Activated CD8-positive, alpha-beta memory T cell treated with anti-CD3 and anti-CD28 coated beads for 4 hours (primary cell): ENCODE measurements around the gene KIF3A.

Experiments
- DNase-seq, 2 donors: peaks; one replicate each; pipeline ENCODE4 v3.0.0-alpha.2; 2020; ENCODE audit warnings: low read depth in 2 of 2

The KIF3A gene

DNA sequence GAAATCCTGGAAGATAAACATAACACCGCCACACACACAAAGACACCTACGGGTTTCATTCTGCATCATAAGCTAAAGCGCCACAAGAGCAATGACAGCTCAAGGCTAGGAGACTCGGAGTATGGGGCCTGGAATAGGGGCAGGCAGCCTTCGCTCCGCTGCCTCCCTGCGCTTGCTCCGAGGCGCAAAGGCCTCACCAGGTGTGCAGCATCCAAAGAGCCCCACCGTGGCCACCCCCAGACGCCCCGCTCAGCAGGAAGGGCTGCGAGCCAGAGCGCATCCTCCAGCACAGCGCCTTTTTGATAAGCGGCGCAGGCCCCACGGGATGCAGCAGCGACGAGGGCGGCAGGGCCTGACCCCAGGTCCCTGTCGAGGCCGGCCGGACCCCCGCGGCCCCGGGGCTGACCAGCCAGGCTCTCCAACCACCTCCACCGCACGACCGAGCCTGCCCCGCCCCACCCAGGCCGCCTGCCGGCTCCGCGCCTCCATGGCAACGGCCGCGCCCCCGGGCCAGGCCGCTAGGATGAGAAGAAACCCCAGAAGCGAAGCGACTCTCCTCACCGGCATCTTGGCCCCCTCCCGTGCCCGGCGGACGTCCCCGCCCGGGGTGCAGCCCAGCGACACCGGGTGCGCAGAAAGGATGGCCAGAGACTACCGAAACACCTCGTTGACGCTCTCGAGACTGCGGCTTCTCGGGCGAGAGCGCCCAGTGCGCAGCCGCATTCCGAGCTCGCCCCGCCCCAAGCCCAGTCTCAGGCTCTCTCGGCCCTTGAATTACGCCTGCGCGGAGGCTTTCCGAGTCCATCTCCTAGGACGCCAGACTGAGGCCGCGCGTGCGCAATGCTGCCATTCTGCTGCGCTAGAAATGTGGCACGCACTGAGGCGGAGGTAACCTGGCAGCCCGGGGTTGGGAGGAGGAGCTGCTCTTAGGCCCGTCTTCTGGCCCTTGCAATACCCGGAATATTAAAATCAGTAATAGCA is at the start of gene KIF3A:
TSS of gene KIF3A (minus strand) at position 694 of the 981 bp plus-strand sequence. CDS start at position 567, 127 bp downstream.
- DNase-seq: peak; percentile 97 to 98

- no peak for DNase-seq
These were observed 49.7 kb upstream of the KIF3A start for GRCh38 chr5:132787076-132787475.

- DNase-seq: no peak
These were observed 48.5 kb upstream of the KIF3A start for GRCh38 chr5:132785864-132786263.

DNA sequence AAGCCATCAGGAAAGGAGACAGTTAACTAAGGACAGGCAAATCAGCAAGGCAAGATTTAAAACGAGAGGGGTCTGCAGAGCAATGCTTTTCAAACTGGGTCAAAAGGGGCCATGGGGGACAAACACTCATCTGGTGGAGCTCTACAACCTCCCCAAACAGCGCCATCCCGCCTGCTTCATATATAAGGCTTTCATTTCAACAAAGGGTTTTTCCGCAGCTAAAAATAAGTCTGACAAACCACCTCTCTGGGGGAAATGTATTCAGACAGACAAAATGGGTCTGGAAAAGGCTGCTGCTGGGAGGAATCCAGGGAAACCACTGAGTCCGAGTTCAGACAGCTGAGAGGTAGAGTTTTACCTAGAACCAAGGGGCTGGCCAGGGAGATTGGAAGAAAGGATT is 48.0 kb upstream of the KIF3A start:
- no peak for DNase-seq

DNA sequence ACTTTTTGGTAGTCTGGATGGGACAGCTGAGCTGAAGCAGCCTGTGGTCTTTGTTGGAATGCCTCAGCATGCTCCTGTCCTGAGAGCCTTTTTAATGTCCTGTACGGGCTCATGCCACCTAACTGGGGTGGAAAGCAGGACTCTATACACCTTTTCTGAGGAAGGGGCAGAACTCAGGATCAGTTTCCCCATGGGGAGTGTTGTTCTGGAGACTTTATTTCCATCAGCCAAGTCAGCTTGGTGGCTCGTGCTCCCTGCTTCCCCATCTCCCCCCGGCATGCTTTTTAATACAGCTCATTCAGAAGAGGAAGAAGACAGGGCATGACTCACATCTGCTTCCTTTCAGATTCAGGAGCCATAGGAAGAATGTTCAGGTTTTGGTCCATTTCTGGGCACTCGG is 44.8 kb upstream of the KIF3A start:
- DNase-seq: no peak

DNA sequence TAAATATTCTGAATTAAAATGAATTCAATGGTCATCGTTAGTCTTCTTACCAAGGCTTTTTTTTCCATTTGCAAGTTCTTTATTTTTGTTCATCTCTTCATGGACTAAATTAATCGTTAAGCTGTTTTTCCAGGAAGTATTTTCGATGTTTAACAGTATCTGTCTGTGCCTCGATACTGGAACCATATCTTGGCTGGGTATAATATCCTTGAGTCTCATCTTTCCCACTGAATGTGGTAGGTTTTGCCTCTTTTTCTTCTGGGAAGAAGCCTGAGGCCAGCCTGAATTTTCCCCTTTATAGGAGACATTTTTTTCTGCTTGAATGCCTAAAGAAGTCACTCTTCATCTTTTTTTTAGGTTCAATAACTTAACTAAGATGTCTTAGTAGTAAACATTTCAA is 43.7 kb upstream of the KIF3A start:
- no peak for DNase-seq

DNA sequence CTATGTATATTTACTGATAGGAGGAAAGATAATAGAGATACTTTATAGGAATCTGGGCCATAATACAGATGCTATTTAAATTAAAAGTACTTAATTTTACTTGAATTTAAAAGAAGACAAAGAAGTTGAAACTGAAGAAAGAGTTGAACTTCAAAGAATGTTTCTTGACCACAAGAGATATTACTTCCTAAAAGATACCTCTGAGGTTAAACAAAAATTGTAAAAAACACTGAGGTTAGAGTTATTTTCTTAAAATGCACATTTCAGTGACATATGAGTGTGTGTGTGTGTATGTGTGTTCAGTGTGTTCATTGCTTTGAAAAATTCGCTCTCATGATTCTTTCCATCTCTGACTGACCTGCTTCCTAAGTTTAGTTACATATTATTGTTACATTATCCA is 43.2 kb upstream of the KIF3A start:
- no peak for DNase-seq

- no peak for DNase-seq
These were observed 42.6 kb upstream of the KIF3A start for GRCh38 chr5:132779961-132780360.

GRCh38 chr5:132778856-132779255 is 41.5 kb upstream of the KIF3A start:
- no peak for DNase-seq

- DNase-seq: no peak
These were observed 40.8 kb upstream of the KIF3A start for GRCh38 chr5:132778129-132778528.

- peak in 1 of 2 donors; percentile 4 for DNase-seq
These were observed 40.1 kb upstream of the KIF3A start, which contains the start of gene SEPTIN8 for GRCh38 chr5:132777209-132778069. TSS of gene SEPTIN8 (minus strand) at chr5:132777239. CDS start at chr5:132777137, 102 bp downstream.

GRCh38 chr5:132776938-132777208 is 39.5 kb upstream of the KIF3A start:
- DNase-seq: no peak

DNA sequence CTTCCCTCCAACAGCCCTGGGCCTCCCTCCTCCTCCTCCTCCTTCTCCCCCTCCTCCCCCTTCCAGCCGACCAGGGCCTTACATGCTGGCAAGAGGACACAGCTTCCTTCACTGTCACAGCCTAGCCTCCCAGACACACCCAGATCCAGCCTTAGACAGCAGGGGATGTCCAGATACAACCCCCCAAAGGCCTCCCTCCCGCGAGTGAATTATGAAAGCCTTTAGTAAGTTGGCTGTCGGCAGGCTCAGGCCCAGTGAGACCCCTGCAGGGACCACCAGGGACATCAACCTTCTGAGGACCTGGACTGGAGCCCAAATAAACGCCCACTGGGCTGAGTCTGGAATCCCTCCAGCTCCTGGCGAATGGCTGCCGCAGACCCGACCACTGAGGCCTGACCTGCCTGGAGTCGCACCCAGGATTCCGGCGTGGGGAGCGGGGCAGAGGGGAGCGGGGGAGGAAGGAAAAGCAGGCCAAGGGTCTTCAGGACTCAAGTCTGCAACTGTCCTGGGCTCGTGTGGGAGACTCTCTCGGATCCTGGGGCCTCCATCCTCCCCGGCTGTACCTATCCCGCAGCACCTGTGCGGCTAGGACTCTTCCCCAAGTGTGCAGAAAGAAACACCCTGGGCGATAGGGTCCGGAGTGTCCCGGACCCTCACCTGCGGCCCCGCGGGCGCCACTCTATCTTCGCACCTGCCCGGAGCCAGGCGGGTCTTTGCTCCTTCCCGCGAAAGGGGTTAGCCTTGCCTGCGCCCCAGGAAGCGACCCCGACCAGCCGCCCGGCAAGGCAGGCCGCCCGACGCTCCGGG is 39.0 kb upstream of the KIF3A start:
- DNase-seq: no peak

GRCh38 chr5:132775476-132775961 is 38.2 kb upstream of the KIF3A start:
- DNase-seq: no peak

DNA sequence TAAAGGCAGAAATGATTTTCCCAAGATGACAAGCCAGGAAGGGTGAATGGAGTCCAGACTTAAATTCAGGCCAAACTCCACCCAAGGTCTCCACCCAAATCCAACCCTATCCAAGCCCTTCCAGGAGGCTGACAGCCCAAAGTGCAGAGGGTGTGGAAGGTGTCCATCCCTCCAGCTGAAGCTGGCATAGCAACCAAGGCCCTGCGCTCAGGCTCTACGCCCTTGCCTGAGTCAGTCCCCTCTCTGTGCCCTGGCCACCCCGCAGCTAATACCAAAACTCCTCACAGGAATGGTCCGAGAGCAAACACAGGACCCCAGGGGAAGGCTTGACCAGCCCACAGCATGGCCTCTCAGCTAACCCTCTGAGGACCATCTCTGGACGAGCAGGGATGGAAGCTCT is 37.5 kb upstream of the KIF3A start:
- no peak for DNase-seq

GRCh38 chr5:132774406-132774805 is 37.1 kb upstream of the KIF3A start:
- DNase-seq: no peak

DNA sequence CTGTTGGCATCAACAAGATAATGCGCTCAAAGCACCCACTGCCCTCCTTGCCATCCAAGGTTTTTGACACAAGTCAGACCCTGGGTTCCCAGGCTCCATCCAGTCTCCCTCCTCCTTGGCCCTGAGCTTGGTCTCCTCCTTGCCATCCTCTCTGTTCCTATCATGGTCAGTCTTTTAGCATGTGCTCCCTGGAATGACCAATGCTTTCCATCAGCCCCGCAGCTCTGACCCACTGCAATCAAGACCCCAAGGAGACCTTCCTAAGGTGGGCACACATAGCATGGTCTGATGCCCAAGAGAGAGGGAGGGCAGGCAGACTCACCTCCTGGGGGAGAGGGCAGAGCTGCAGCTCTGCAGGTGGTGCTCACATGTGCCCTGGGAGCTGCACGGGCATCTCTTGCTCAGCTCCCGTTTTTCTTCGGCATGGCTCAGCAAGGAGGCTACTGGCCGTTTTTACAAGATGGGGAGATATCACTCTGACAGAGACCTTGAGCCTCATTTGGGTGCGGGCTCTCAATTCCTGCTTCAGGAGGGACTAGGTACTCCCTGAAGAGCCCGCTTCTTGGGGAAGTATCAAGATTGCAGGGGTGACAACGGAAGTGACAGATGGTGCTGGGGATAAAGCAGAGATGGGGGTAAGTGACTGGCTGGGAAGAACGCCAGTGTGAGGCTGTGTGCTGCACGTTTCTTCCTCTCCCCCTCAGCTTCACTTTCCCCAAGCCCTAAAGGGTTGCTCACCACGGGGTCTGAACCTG is 36.4 kb upstream of the KIF3A start:
- no peak for DNase-seq

GRCh38 chr5:132773114-132773513 is 35.8 kb upstream of the KIF3A start:
- no peak for DNase-seq

GRCh38 chr5:132772291-132773070 is 35.1 kb upstream of the KIF3A start:
- DNase-seq: no peak

DNA sequence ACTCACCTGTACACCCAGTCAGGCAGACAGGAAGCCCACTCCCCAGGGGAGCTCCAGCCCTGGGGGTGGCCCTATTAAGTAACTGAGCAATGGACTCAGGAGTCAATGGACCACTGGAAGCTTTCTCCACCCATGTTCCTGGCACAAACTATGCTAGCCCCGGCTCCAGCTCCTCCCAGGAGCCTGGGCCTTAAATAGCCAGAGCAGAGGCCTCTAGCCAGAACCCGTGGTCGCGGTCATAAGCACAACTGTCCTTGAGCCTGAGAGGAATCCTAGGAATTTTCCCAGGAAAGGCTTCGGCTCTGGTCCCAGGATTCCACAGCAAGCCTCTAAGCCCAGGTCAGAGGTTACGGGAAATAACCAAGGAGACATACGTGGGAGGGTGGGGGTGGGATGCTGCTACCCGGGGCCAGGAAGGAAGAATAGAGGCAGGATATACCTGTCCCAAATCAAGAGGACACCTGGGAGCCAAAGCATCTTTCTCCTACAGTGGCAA is 34.2 kb upstream of the KIF3A start:
- no peak for DNase-seq
